ENCODE measurements around the gene NHLRC4. TPM values are rescaled to one million over a fixed set of nuclear protein-coding genes. Genes with fewer than 3 reads are reported as not detected.

NHLRC4 gene
- polyA plus RNA-seq, 1 of the 3 experiments (the other 2 are of a cell fraction), result 0.69 TPM

GRCh38 chr16:554297-554621 is 12.5 kb upstream of the NHLRC4 start:
- Histone ChIP-seq H3K9me3 (no peaks in the 10 kb centered on the region), H3K4me3 (ENCODE audit: low read depth in 2 of 2, low read length in 1 of 2) (no peak overlapping the region), H3F3A (replicated peaks; ENCODE audit: insufficient read depth) (peaks cover 2% of the 10 kb centered on the region), H3K79me2 (ENCODE audit: insufficient read depth) (no peaks in the 10 kb centered on the region), H2AFZ (ENCODE audit: low read depth) (no peak overlapping the region), H3K27ac (ENCODE audit: low read depth in 2 of 2, low read length in 1 of 2) (no peak overlapping the region), H3K4me2 (no peak overlapping the region), H4K20me1 (ENCODE audit: insufficient read depth) (no peaks in the 10 kb centered on the region), H3K36me3 (replicated peaks in 1 of 2; ENCODE audit: control insufficient read depth in 1 of 2, insufficient read depth in 2 of 2, low read length in 1 of 2) (peaks cover 0 to 16% of the 10 kb centered on the region in 2 experiments), H3K9ac (no peak overlapping the region), H3K27me3 (ENCODE audit: insufficient read depth) (peaks cover 10% of the 10 kb centered on the region), H3K4me1 (ENCODE audit: control insufficient read depth in 1 of 2, insufficient read depth in 2 of 2, low read depth in 1 of 2, low read length in 1 of 2) (peaks cover 0 to 9% of the 10 kb centered on the region in 2 experiments; a peak in 1 of 4 replicates), H3K9me2 (no peaks in the 10 kb centered on the region)
- ChIA-PET POLR2A (no interaction called here), CTCF (interaction anchor here (1.2 kb wide), 1 partner anchor 11 kb away, joined by 3 read pairs; no protein-coding TSS in a partner anchor)
- TF ChIP-seq IRF3 (IDR thresholded peaks at IDR 0.05; ENCODE audit: low read depth, low read length) (no peak), TEAD4 (IDR thresholded peaks at IDR 0.05; ENCODE audit: borderline replicate concordance, insufficient read depth) (no peak), FOXJ3 (CRISPR knock-in tag; IDR thresholded peaks at IDR 0.05) (no peak), CTCF (IDR thresholded peaks at IDR 0.05) (no peak), ZBTB33 (IDR thresholded peaks at IDR 0.05; ENCODE audit: borderline replicate concordance, low read depth) (no peak), MEF2A (IDR thresholded peaks at IDR 0.05; ENCODE audit: borderline replicate concordance, low read depth) (no peak), EZH2phosphoT487 (IDR thresholded peaks at IDR 0.05; ENCODE audit: borderline replicate concordance, low read depth) (no peak)
- no peak for DNase-seq
- 94% methylated on average over 11 of the region's 11 CpGs for WGBS (ENCODE audit: low lambda C conversion rate)

GRCh38 chr16:554640-555365 is 12.0 kb upstream of the NHLRC4 start:
- ChIA-PET POLR2A (no interaction called here), CTCF (interaction anchor here (1.2 to 2.1 kb wide), 2 partner anchors 8 to 10 kb away, joined by 3 to 7 read pairs; no protein-coding TSS in a partner anchor)
- H2AFZ ChIP-seq (ENCODE audit: low read depth), result no peak overlapping the region
- no peak for DNase-seq
- peaks cover 2% of the 10 kb centered on the region for H3F3A ChIP-seq (replicated peaks; ENCODE audit: insufficient read depth)
- H3K36me3 ChIP-seq (replicated peaks in 1 of 2; ENCODE audit: control insufficient read depth in 1 of 2, insufficient read depth in 2 of 2, low read length in 1 of 2), result peaks cover 0 to 14% of the 10 kb centered on the region in 2 experiments
- peaks cover 0 to 9% of the 10 kb centered on the region in 2 experiments; a peak in 1 of 4 replicates for H3K4me1 ChIP-seq (ENCODE audit: control insufficient read depth in 1 of 2, insufficient read depth in 2 of 2, low read depth in 1 of 2, low read length in 1 of 2)
- H3K4me2 ChIP-seq, result no peak overlapping the region
- H3K27me3 ChIP-seq (ENCODE audit: insufficient read depth), result peaks cover 15% of the 10 kb centered on the region
- no peaks in the 10 kb centered on the region for H4K20me1 ChIP-seq (ENCODE audit: insufficient read depth)
- H3K79me2 ChIP-seq (ENCODE audit: insufficient read depth), result no peaks in the 10 kb centered on the region
- TF ChIP-seq YY1 (IDR thresholded peaks at IDR 0.05; ENCODE audit: low read depth) (no peak), MEF2A (IDR thresholded peaks at IDR 0.05; ENCODE audit: borderline replicate concordance, low read depth) (no peak), GATA2 (CRISPR knock-in tag; IDR thresholded peaks at IDR 0.05) (no peak), NFIC (IDR thresholded peaks at IDR 0.05; ENCODE audit: borderline replicate concordance) (no peak), USF1 (IDR thresholded peaks at IDR 0.05; ENCODE audit: borderline replicate concordance, low read depth) (no peak), USF2 (IDR thresholded peaks at IDR 0.05; ENCODE audit: borderline replicate concordance, low read depth, low read length) (no peak), FOXM1 (IDR thresholded peaks at IDR 0.05; ENCODE audit: low read depth) (no peak), RXRA (IDR thresholded peaks at IDR 0.05; ENCODE audit: borderline replicate concordance, low read depth) (no peak)
- H3K27ac ChIP-seq (ENCODE audit: low read depth in 2 of 2, low read length in 1 of 2), result no peak overlapping the region
- 86% methylated on average over 37 of the region's 54 CpGs for whole genome bisulfite sequencing (ENCODE audit: low lambda C conversion rate)
- H3K9ac ChIP-seq, result no peak overlapping the region
- H3K9me2 ChIP-seq, result no peaks in the 10 kb centered on the region
- H3K4me3 ChIP-seq (ENCODE audit: low read depth in 2 of 2, low read length in 1 of 2), result no peak overlapping the region
- H3K9me3 ChIP-seq, result no peaks in the 10 kb centered on the region
